Caco-2 (cell line): Measurements from ENCODE around the gene GRM1. TPM values are rescaled to one million over a fixed set of nuclear protein-coding genes. Genes with fewer than 3 reads are reported as not detected.

Experiments used
- BruUV-seq: library from RNA; stranded (reverse); fragments of 400-500 nt; replicated peaks from 2 replicates; lab custom pipeline; 2021; lab: Mats Ljungman, UMichigan
- CTCF ChIA-PET: fragments of 300-600 bp; sonication (Branson Sonifier 250); formaldehyde crosslinking; loops from one replicate; lab custom pipeline; 2022; ENCODE audit warnings: antibody characterized with exemption; lab: Charles Lee
- POLR2A ChIA-PET: fragments of 300-600 bp; sonication (Branson Sonifier 250); formaldehyde crosslinking; loops from one replicate; lab custom pipeline; 2022; ENCODE audit warnings: antibody characterized with exemption; lab: Charles Lee
- DNase-seq, 2 experiments: peaks; one replicate each; pipeline versions ENCODE4 v3.0.0 to v3.0.0-alpha.2; 2020 to 2022
- H3K27me3 ChIP-seq: replicated peaks from 2 replicates; pipeline ENCODE4 v1.6.0; 2011; ENCODE audit warnings: low read length; ENCODE audit not compliant: control insufficient read depth, insufficient read depth
- H3K36me3 ChIP-seq: 2 replicates; pipeline ENCODE4 v1.5.1; 2011; ENCODE audit warnings: low read length; ENCODE audit not compliant: control insufficient read depth, insufficient read depth
- H3K4me1 ChIP-seq: fragments of 250-450 bp; sonication (Bioruptor Pico); 2 replicates; pipeline ENCODE4 v1.5.1; 2020; ENCODE audit warnings: mild to moderate bottlenecking
- H3K4me3 ChIP-seq: 2 replicates; pipeline ENCODE4 v1.5.1; 2011; ENCODE audit warnings: low read depth, mild to moderate bottlenecking, control low read depth, low read length
- H3K9me3 ChIP-seq: fragments of 250-450 bp; sonication (Bioruptor Pico); 2 replicates; pipeline ENCODE4 v1.5.1; 2020; ENCODE audit warnings: mild to moderate bottlenecking, moderate library complexity
- H3K27ac Mint-ChIP-seq: one replicate; pipeline ENCODE4 v1.8.0; 2022; ENCODE audit warnings: mixed read lengths; ENCODE audit not compliant: unreplicated experiment
- H3K27me3 Mint-ChIP-seq: one replicate; pipeline ENCODE4 v1.8.0; 2022; ENCODE audit warnings: mixed read lengths; ENCODE audit not compliant: insufficient read depth, unreplicated experiment
- H3K36me3 Mint-ChIP-seq: one replicate; pipeline ENCODE4 v1.8.0; 2022; ENCODE audit warnings: mild to moderate bottlenecking, mixed read lengths; ENCODE audit not compliant: insufficient read depth, unreplicated experiment
- H3K4me1 Mint-ChIP-seq: one replicate; pipeline ENCODE4 v1.8.0; 2022; ENCODE audit warnings: low read depth, mixed read lengths; ENCODE audit not compliant: unreplicated experiment
- H3K4me3 Mint-ChIP-seq: one replicate; pipeline ENCODE4 v1.8.0; 2022; ENCODE audit warnings: mild to moderate bottlenecking, moderate library complexity, mixed read lengths; ENCODE audit not compliant: unreplicated experiment
- H3K9me3 Mint-ChIP-seq: one replicate; pipeline ENCODE4 v1.8.0; 2022; ENCODE audit warnings: mixed read lengths; ENCODE audit not compliant: unreplicated experiment
- CTCF ChIP-seq, 2 experiments: fragments of 200-600 bp in 1 of 2; IDR thresholded peaks; 1 replicate in 1 of 2; 2 replicates in 1 of 2; pipeline versions ENCODE4 v1.5.1 to v1.8.0; 2011 to 2022; ENCODE audit warnings: antibody characterized with exemption in 1 of 2, control low read depth in 1 of 2, inconsistent platforms in 1 of 2, low read depth in 1 of 2, low read length in 1 of 2, mild to moderate bottlenecking in 1 of 2, moderate library complexity in 1 of 2; ENCODE audit not compliant: insufficient read depth in 1 of 2, severe bottlenecking in 1 of 2, unreplicated experiment in 1 of 2
- intact Hi-C: fragments of 100-400 bp; cut with micrococcal nuclease; formaldehyde crosslinking; loops from one replicate; pipeline ENCODE4 v1.10.0; 2022; ENCODE audit not compliant: unreplicated experiment
- total RNA-seq: library from RNA; stranded (reverse); gene quantifications from 2 replicates; pipeline ENCODE4 v1.2.3, GENCODE V29; 2022

Gene GRM1
- total RNA-seq, 1 experiment from 2014 or later, result not detected

- Mint-ChIP-seq H3K27ac (no peak overlapping the region), H3K4me1 (no peaks in the 10 kb centered on the region), H3K27me3 (peaks cover 3% of the 10 kb centered on the region), H3K36me3 (no peaks in the 10 kb centered on the region), H3K4me3 (no peak overlapping the region), H3K9me3 (no peaks in the 10 kb centered on the region)
- no peaks in the 10 kb centered on the region for H3K4me1 ChIP-seq
- H3K4me3 ChIP-seq, result no peak overlapping the region
- no peaks in the 10 kb centered on the region for H3K9me3 ChIP-seq
- no peaks in the 10 kb centered on the region for H3K27me3 ChIP-seq
- no peaks in the 10 kb centered on the region for H3K36me3 ChIP-seq
- ChIA-PET POLR2A (no interaction called here), CTCF (no interaction called here)
- no TSS peak for BruUV-seq
- intact Hi-C loops, result no loop called here
- no peak for DNase-seq
- no peak for TF ChIP-seq CTCF (IDR thresholded peaks at IDR 0.05; ENCODE audit: insufficient read depth in 1 of 2, low read depth in 1 of 2, low read length in 1 of 2, severe bottlenecking in 1 of 2, unreplicated experiment in 1 of 2)
Measured at GRCh38 chr6:146389740-146390139, 360.9 kb downstream of the GRM1 start.

- Mint-ChIP-seq H3K9me3 (no peaks in the 10 kb centered on the region), H3K36me3 (no peaks in the 10 kb centered on the region), H3K4me3 (no peak overlapping the region), H3K27me3 (peaks cover 3% of the 10 kb centered on the region), H3K4me1 (no peaks in the 10 kb centered on the region), H3K27ac (no peak overlapping the region)
- POLR2A ChIA-PET, result no interaction called here
- CTCF ChIA-PET, result no interaction called here
- DNase-seq, result no peak
- H3K4me1 ChIP-seq, result no peaks in the 10 kb centered on the region
- TF ChIP-seq CTCF (IDR thresholded peaks at IDR 0.05; ENCODE audit: insufficient read depth in 1 of 2, low read depth in 1 of 2, low read length in 1 of 2, severe bottlenecking in 1 of 2, unreplicated experiment in 1 of 2), result no peak
- intact Hi-C loops, result no loop called here
- no peaks in the 10 kb centered on the region for H3K9me3 ChIP-seq
- H3K36me3 ChIP-seq, result no peaks in the 10 kb centered on the region
- no peaks in the 10 kb centered on the region for H3K27me3 ChIP-seq
- no TSS peak for BruUV-seq
- H3K4me3 ChIP-seq, result no peak overlapping the region
Measured at GRCh38 chr6:146397638-146398037, 368.8 kb downstream of the GRM1 start.

GRCh38 chr6:146402476-146402875, 373.6 kb downstream of the GRM1 start:
- peaks cover 14% of the 10 kb centered on the region for H3K27me3 Mint-ChIP-seq
- Histone ChIP-seq H3K27me3 (no peaks in the 10 kb centered on the region), H3K36me3 (no peaks in the 10 kb centered on the region), H3K4me1 (no peaks in the 10 kb centered on the region), H3K4me3 (no peak overlapping the region), H3K9me3 (no peaks in the 10 kb centered on the region)
- H3K36me3 Mint-ChIP-seq, result no peaks in the 10 kb centered on the region
- DNase-seq, result no peak
- POLR2A ChIA-PET, result no interaction called here
- H3K9me3 Mint-ChIP-seq, result no peaks in the 10 kb centered on the region
- intact Hi-C loops, result no loop called here
- H3K27ac Mint-ChIP-seq, result no peak overlapping the region
- CTCF ChIA-PET, result no interaction called here
- no peak for TF ChIP-seq CTCF (IDR thresholded peaks at IDR 0.05; ENCODE audit: insufficient read depth in 1 of 2, low read depth in 1 of 2, low read length in 1 of 2, severe bottlenecking in 1 of 2, unreplicated experiment in 1 of 2)
- no peaks in the 10 kb centered on the region for H3K4me1 Mint-ChIP-seq
- no TSS peak for BruUV-seq
- H3K4me3 Mint-ChIP-seq, result no peak overlapping the region
